ENCODE data around the gene CCDC181. TPM values are rescaled to one million over a fixed set of nuclear protein-coding genes. Genes with fewer than 3 reads are reported as not detected.

Gene CCDC181
- total and polyA plus RNA-seq, 7 donors, result 0.13 to 2.9 (median 0.30) TPM

GRCh38 chr1:169462385-169462784, 35.1 kb upstream of the CCDC181 start:
- TF ChIP-seq, protein P1, sequence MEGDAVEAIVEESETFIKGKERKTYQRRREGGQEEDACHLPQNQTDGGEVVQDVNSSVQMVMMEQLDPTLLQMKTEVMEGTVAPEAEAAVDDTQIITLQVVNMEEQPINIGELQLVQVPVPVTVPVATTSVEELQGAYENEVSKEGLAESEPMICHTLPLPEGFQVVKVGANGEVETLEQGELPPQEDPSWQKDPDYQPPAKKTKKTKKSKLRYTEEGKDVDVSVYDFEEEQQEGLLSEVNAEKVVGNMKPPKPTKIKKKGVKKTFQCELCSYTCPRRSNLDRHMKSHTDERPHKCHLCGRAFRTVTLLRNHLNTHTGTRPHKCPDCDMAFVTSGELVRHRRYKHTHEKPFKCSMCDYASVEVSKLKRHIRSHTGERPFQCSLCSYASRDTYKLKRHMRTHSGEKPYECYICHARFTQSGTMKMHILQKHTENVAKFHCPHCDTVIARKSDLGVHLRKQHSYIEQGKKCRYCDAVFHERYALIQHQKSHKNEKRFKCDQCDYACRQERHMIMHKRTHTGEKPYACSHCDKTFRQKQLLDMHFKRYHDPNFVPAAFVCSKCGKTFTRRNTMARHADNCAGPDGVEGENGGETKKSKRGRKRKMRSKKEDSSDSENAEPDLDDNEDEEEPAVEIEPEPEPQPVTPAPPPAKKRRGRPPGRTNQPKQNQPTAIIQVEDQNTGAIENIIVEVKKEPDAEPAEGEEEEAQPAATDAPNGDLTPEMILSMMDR (IDR thresholded peaks at IDR 0.05), result no peak
- ATAC-seq, result no peak
- intact Hi-C loops (cut with DNase I), result no loop called here
- no peak overlapping the region for H3K27ac ChIP-seq
- H3K36me3 ChIP-seq (ENCODE audit: insufficient read depth in 1 of 2, low read depth in 1 of 2), result peaks cover 0 to 38% of the 10 kb centered on the region in 2 donors
- H3K4me1 ChIP-seq, result no peaks in the 10 kb centered on the region
- 95 to 99% (median 97%) methylated on average over 5 of the region's 5 CpGs for WGBS, 3 donors
- no peak overlapping the region for H3K4me3 ChIP-seq
- no peak for DNase-seq
- no peaks in the 10 kb centered on the region for H3K27me3 ChIP-seq (ENCODE audit: insufficient read depth in 3 of 3, low read length in 2 of 3)
- peaks cover 10% of the 10 kb centered on the region for H3K9me3 ChIP-seq

GRCh38 chr1:169461390-169462000, 34.2 kb upstream of the CCDC181 start:
- peaks cover 16% of the 10 kb centered on the region for H3K9me3 ChIP-seq
- intact Hi-C loops (cut with DNase I), result no loop called here
- DNase-seq, result no peak
- 75 to 85% (median 78%) methylated on average over 4 of the region's 4 CpGs for WGBS, 3 donors
- TF ChIP-seq, protein P1 (IDR thresholded peaks at IDR 0.05), result no peak
- H3K27ac ChIP-seq, result no peak overlapping the region
- peaks cover 0 to 29% of the 10 kb centered on the region in 2 donors for H3K36me3 ChIP-seq (ENCODE audit: insufficient read depth in 1 of 2, low read depth in 1 of 2)
- no peaks in the 10 kb centered on the region for H3K4me1 ChIP-seq
- H3K27me3 ChIP-seq (ENCODE audit: insufficient read depth in 3 of 3, low read length in 2 of 3), result no peaks in the 10 kb centered on the region
- ATAC-seq, result no peak
- no peak overlapping the region for H3K4me3 ChIP-seq

DNA sequence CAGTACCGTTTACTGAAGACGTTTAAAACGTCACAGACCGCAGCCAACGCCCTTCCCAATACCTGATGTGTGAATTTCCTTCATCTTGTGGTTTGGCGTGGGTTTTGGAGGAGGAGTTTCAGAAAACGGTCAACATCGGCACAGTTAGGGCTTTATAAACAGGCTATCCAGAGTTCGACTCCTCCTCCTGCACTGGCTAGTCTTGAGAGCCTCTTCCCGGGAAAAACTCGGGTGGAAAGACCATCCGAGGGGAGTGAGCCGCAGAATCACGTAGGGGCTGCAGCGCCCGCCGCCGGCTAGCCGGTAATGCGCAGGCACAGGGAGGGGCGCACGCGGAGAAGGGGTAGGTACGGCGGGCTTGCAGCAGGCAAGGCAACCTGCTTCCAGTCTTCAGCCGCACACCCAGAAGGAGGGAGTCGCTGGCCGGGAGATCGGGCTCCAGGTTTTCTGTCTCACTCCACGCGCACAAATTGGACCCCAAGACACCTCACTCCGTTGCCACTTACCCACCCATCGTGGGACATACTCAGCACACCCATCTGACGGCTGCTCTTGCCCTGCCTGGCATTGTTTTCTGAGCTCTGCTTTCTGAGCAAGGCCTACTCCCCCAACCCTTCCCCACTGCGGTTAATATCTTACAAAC, 33.0 kb upstream of the CCDC181 start:
- Histone ChIP-seq H3K36me3 (ENCODE audit: insufficient read depth in 1 of 2, low read depth in 1 of 2) (peaks cover 0 to 17% of the 10 kb centered on the region in 2 donors), H3K27ac (peak overlapping the region; percentile 3), H3K4me1 (no peaks in the 10 kb centered on the region), H3K9me3 (peaks cover 16% of the 10 kb centered on the region), H3K27me3 (ENCODE audit: insufficient read depth in 3 of 3, low read length in 2 of 3) (no peaks in the 10 kb centered on the region), H3K4me3 (peak overlapping the region; percentile 33)
- 7 to 8% (median 8%) methylated on average over 30 to 35 of the region's 35 CpGs for WGBS, 3 donors
- intact Hi-C loops (cut with DNase I), result no loop called here
- DNase-seq (peak; percentile 29 to 63), ATAC-seq (peak; percentile 54 to 62 (median 59))
- TF ChIP-seq, protein P1 (IDR thresholded peaks at IDR 0.05), result no peak

DNA sequence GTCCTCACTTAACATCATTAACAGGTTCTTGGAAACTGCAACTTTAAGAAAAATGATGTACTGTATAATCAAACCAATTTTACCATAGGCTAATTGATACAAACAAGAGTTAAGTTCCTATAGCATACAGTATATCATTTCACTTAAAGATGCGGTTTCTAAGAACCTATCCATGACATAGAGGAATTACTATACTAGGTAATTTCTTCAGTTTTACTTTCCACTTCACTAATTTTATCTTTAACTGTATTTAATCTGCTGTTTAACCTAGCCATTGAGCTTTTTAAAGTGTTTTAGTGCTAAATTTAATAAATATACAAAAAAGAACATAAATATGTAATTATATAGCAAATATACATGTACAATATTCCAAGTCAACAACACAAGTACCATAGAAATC, 30.2 kb upstream of the CCDC181 start:
- H3K4me3 ChIP-seq, result no peak overlapping the region
- DNase-seq (no peak), ATAC-seq (no peak)
- TF ChIP-seq, protein P1 (IDR thresholded peaks at IDR 0.05), result no peak
- WGBS, 3 donors, result 100% methylated on average over 1 of the region's 1 CpG
- intact Hi-C loops (cut with DNase I), result no loop called here
- no peaks in the 10 kb centered on the region for H3K36me3 ChIP-seq (ENCODE audit: insufficient read depth in 1 of 2, low read depth in 1 of 2)
- peaks cover 16% of the 10 kb centered on the region for H3K9me3 ChIP-seq
- H3K27me3 ChIP-seq (ENCODE audit: insufficient read depth in 3 of 3, low read length in 2 of 3), result no peaks in the 10 kb centered on the region
- no peaks in the 10 kb centered on the region for H3K4me1 ChIP-seq
- no peak overlapping the region for H3K27ac ChIP-seq

Data from psoas muscle (tissue), 8 donors.